ENCODE data around the gene LINC01488. TPM values are rescaled to one million over a fixed set of nuclear protein-coding genes. Genes with fewer than 3 reads are reported as not detected.

The LINC01488 gene
- total and polyA plus RNA-seq, 3 donors from 2014 or later, result not detected

- TF ChIP-seq CTCF (IDR thresholded peaks at IDR 0.05) (no peak), POLR2A (IDR thresholded peaks at IDR 0.05) (no peak)
- H3K4me3 ChIP-seq, result no peak overlapping the region
- no peaks in the 10 kb centered on the region for H3K27me3 ChIP-seq
- no peak for DNase-seq
- no peaks in the 10 kb centered on the region for H3K36me3 ChIP-seq (ENCODE audit: low read depth, missing control alignments)
- no peaks in the 10 kb centered on the region for H3K4me1 ChIP-seq
- H3K9me3 ChIP-seq, result no peaks in the 10 kb centered on the region
- intact Hi-C loops (cut with DNase I; ENCODE audit: low total_unique reads), result no loop called here
- WGBS, 2 donors, result 85 to 92% methylated on average over 27 to 30 of the region's 30 CpGs
- H3K27ac ChIP-seq, result no peak overlapping the region
Measured at GRCh38 chr11:69540118-69541000, 58.9 kb downstream of the LINC01488 start.

GRCh38 chr11:69541001-69541285, 59.5 kb downstream of the LINC01488 start:
- intact Hi-C loops (cut with DNase I; ENCODE audit: low total_unique reads), result no loop called here

GRCh38 chr11:69541501-69542313, 60.2 kb downstream of the LINC01488 start:
- Histone ChIP-seq H3K36me3 (ENCODE audit: low read depth, missing control alignments) (no peaks in the 10 kb centered on the region), H3K27ac (no peak overlapping the region), H3K27me3 (no peaks in the 10 kb centered on the region), H3K9me3 (no peaks in the 10 kb centered on the region), H3K4me1 (no peaks in the 10 kb centered on the region), H3K4me3 (no peak overlapping the region)
- DNase-seq, result no peak
- TF ChIP-seq POLR2A (IDR thresholded peaks at IDR 0.05), result no peak
- TF ChIP-seq CTCF (IDR thresholded peaks at IDR 0.05), result no peak
- 73 to 83% methylated on average over 8 of the region's 8 CpGs for WGBS, 2 donors
- intact Hi-C loops (cut with DNase I; ENCODE audit: low total_unique reads), result no loop called here

More at GRCh38 chr11:69541001-69541285, 59.5 kb downstream of the LINC01488 start:
- 87 to 95% methylated on average over 5 of the region's 5 CpGs for WGBS, 2 donors
- H3K4me1 ChIP-seq, result no peaks in the 10 kb centered on the region
- no peak for TF ChIP-seq CTCF (IDR thresholded peaks at IDR 0.05)
- TF ChIP-seq POLR2A (IDR thresholded peaks at IDR 0.05), result no peak
- DNase-seq, result no peak
- no peak overlapping the region for H3K27ac ChIP-seq
- no peaks in the 10 kb centered on the region for H3K9me3 ChIP-seq
- no peaks in the 10 kb centered on the region for H3K27me3 ChIP-seq
- no peaks in the 10 kb centered on the region for H3K36me3 ChIP-seq (ENCODE audit: low read depth, missing control alignments)
- H3K4me3 ChIP-seq, result no peak overlapping the region

- H3K36me3 ChIP-seq (ENCODE audit: low read depth, missing control alignments), result no peaks in the 10 kb centered on the region
- TF ChIP-seq CTCF (IDR thresholded peaks at IDR 0.05) (no peak), POLR2A (IDR thresholded peaks at IDR 0.05) (no peak)
- DNase-seq, result no peak
- no peaks in the 10 kb centered on the region for H3K9me3 ChIP-seq
- intact Hi-C loops (cut with DNase I; ENCODE audit: low total_unique reads), result no loop called here
- no peak overlapping the region for H3K4me3 ChIP-seq
- H3K27ac ChIP-seq, result no peak overlapping the region
- H3K4me1 ChIP-seq, result no peaks in the 10 kb centered on the region
- 61 to 85% methylated on average over 36 to 42 of the region's 42 CpGs for WGBS, 2 donors
- no peaks in the 10 kb centered on the region for H3K27me3 ChIP-seq
Measured at GRCh38 chr11:69542314-69543168, 61.1 kb downstream of the LINC01488 start.

Other genes starting within 250 kb of the LINC01488 start
- gene MYEOV, start 187.5 kb upstream of the LINC01488 start, total RNA-seq, result 1 to 10 TPM in 1 of 2 donors, under 1 TPM in 1; 0.43 to 1.1 TPM
- gene MYEOV, start 187.5 kb upstream of the LINC01488 start, polyA plus RNA-seq (ENCODE audit: insufficient read depth, low read depth, low replicate concordance), result 1.1 TPM
- gene CCND1, start 159.5 kb downstream of the LINC01488 start, total RNA-seq, result 10 to 100 TPM in 1 of 2 donors, 1 to 10 TPM in 1; 8.8 to 13.7 TPM
- gene CCND1, start 159.5 kb downstream of the LINC01488 start, polyA plus RNA-seq (ENCODE audit: insufficient read depth, low read depth, low replicate concordance), result 16.4 TPM
- 10 to 100 TPM; 38.0 to 38.7 TPM for gene LTO1, start 193.7 kb downstream of the LINC01488 start, total RNA-seq
- gene LTO1, start 193.7 kb downstream of the LINC01488 start, polyA plus RNA-seq (ENCODE audit: insufficient read depth, low read depth, low replicate concordance), result 27.0 TPM
- gene FGF19, start 222.4 kb downstream of the LINC01488 start, total RNA-seq, result under 1 TPM; 0.31 TPM
- 0.37 TPM for gene FGF19, start 222.4 kb downstream of the LINC01488 start, polyA plus RNA-seq (ENCODE audit: insufficient read depth, low read depth, low replicate concordance)